Gastrocnemius medialis (tissue), 4 donors: ENCODE results near the gene B3GNT8.

ENCODE experiments used
- POLR2A ChIP-seq, 2 donors: fragments of 450-650 bp; IDR thresholded peaks; one replicate each; pipeline ENCODE4 v1.6.1; 2017; ENCODE audit warnings: antibody characterized with exemption in 2 of 2, mild to moderate bottlenecking in 2 of 2, moderate library complexity in 2 of 2
- TF ChIP-seq, protein P1 (sequence below), 5 experiments: fragments of 450-650 bp in 3 of 5; fragments of 200-600 bp in 2 of 5; sonication (generic) in 2 of 5; IDR thresholded peaks in 4 of 5; conservative IDR thresholded peaks in 1 of 5; 1 replicate in 4 of 5; 2 replicates in 1 of 5; pipeline ENCODE4 v1.5.1; 2016 to 2019; ENCODE audit warnings: antibody characterized with exemption in 5 of 5, mild to moderate bottlenecking in 3 of 5, moderate library complexity in 3 of 5

DNA sequence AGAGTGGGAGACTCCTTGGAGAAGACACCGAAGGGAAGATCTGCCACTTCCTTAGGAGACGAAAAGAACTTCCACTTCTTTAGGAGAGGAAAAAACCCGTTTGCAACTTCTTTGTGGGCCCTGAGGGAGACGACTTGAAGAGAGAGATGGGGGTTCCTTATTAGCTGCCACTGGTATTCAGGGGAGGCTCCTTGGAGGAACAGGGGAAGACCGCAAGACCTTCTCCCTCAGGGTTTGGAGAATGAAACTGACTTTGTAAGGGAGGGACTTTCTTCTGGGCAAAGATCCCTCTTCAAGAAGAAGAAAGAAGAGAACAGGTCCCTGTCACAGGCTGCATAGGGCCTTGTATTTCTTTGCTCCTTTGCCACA is 29.1 kb downstream of the B3GNT8 start:
- TF ChIP-seq, protein P1, sequence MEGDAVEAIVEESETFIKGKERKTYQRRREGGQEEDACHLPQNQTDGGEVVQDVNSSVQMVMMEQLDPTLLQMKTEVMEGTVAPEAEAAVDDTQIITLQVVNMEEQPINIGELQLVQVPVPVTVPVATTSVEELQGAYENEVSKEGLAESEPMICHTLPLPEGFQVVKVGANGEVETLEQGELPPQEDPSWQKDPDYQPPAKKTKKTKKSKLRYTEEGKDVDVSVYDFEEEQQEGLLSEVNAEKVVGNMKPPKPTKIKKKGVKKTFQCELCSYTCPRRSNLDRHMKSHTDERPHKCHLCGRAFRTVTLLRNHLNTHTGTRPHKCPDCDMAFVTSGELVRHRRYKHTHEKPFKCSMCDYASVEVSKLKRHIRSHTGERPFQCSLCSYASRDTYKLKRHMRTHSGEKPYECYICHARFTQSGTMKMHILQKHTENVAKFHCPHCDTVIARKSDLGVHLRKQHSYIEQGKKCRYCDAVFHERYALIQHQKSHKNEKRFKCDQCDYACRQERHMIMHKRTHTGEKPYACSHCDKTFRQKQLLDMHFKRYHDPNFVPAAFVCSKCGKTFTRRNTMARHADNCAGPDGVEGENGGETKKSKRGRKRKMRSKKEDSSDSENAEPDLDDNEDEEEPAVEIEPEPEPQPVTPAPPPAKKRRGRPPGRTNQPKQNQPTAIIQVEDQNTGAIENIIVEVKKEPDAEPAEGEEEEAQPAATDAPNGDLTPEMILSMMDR (IDR thresholded peaks at IDR 0.05 in 4 of 5, conservative IDR thresholded peaks at IDR 0.05 in 1 of 5): no peak
- no peak for TF ChIP-seq POLR2A (IDR thresholded peaks at IDR 0.05)
